Neural progenitor cell (in vitro differentiated cells): ENCODE results near the gene RERE. TPM values are rescaled to one million over a fixed set of nuclear protein-coding genes. Genes with fewer than 3 reads are reported as not detected.

Experiments used
- DNase-seq: peaks from one replicate; pipeline ENCODE4 v3.0.0-alpha.2; 2016; ENCODE audit warnings: low spot score
- H2AFZ ChIP-seq: fragments of 200-600 bp; sonication (generic); replicated peaks from 2 replicates; pipeline ENCODE4 v1.6.1; 2016; ENCODE audit warnings: antibody characterized with exemption
- H3F3A ChIP-seq: fragments of 200-600 bp; sonication (generic); 2 replicates; pipeline ENCODE4 v1.6.1; 2016; ENCODE audit warnings: antibody characterized with exemption, low read depth
- H3K27ac ChIP-seq: fragments of 200-600 bp; sonication (generic); 2 replicates; pipeline ENCODE4 v1.5.1; 2016; ENCODE audit warnings: mild to moderate bottlenecking
- H3K27me3 ChIP-seq: fragments of 200-600 bp; sonication (generic); 2 replicates; pipeline ENCODE4 v1.6.1; 2016; ENCODE audit warnings: mild to moderate bottlenecking, moderate library complexity
- H3K36me3 ChIP-seq: fragments of 200-600 bp; sonication (generic); 2 replicates; pipeline ENCODE4 v1.5.1; 2016
- H3K4me1 ChIP-seq: fragments of 200-600 bp; sonication (generic); 2 replicates; pipeline ENCODE4 v1.6.1; 2016; ENCODE audit warnings: mixed run types
- H3K4me2 ChIP-seq: fragments of 200-600 bp; sonication (generic); 2 replicates; pipeline ENCODE4 v1.6.1; 2016
- H3K4me3 ChIP-seq: fragments of 200-600 bp; sonication (generic); 2 replicates; pipeline ENCODE4 v1.5.1; 2016
- H3K79me2 ChIP-seq: fragments of 200-600 bp; sonication (generic); 2 replicates; pipeline ENCODE4 v1.6.1; 2016; ENCODE audit warnings: low read depth
- H3K9ac ChIP-seq: fragments of 200-600 bp; sonication (generic); 2 replicates; pipeline ENCODE4 v1.6.1; 2016
- H3K9me3 ChIP-seq: fragments of 200-600 bp; sonication (generic); 2 replicates; pipeline ENCODE4 v1.5.1; 2016; ENCODE audit warnings: low read depth
- H4K20me1 ChIP-seq: fragments of 200-600 bp; sonication (generic); 2 replicates; pipeline ENCODE4 v1.6.1; 2016; ENCODE audit warnings: low read depth
- H3K27ac Mint-ChIP-seq: 3 replicates; pipeline ENCODE4 v1.8.0; 2021; ENCODE audit warnings: mixed read lengths
- H3K27me3 Mint-ChIP-seq: 2 replicates; pipeline ENCODE4 v1.8.0; 2022; ENCODE audit warnings: low read depth, mild to moderate bottlenecking, inconsistent platforms, moderate library complexity, mixed read lengths; ENCODE audit not compliant: insufficient read depth
- H3K36me3 Mint-ChIP-seq: 3 replicates; pipeline ENCODE4 v1.8.0; 2021; ENCODE audit warnings: mixed read lengths
- H3K4me1 Mint-ChIP-seq: 3 replicates; pipeline ENCODE4 v1.8.0; 2021; ENCODE audit warnings: mixed read lengths
- H3K4me3 Mint-ChIP-seq: 3 replicates; pipeline ENCODE4 v1.8.0; 2021; ENCODE audit warnings: mild to moderate bottlenecking, moderate library complexity, mixed read lengths
- H3K9me3 Mint-ChIP-seq: 3 replicates; pipeline ENCODE4 v1.8.0; 2020; ENCODE audit warnings: mixed read lengths
- CTCF ChIP-seq: fragments of 200-600 bp; sonication (generic); IDR thresholded peaks from 2 replicates; pipeline ENCODE4 v1.5.1; 2017; ENCODE audit warnings: antibody characterized with exemption, mild to moderate bottlenecking
- EZH2 ChIP-seq: fragments of 200-600 bp; sonication (generic); IDR thresholded peaks from 2 replicates; pipeline ENCODE4 v1.6.1; 2017; ENCODE audit warnings: antibody characterized with exemption, mild to moderate bottlenecking, moderate library complexity
- EZH2phosphoT487 ChIP-seq: fragments of 200-600 bp; sonication (generic); IDR thresholded peaks from 2 replicates; pipeline ENCODE4 v1.6.1; 2017; ENCODE audit warnings: antibody characterized with exemption
- microRNA-seq: library from miRNA; unstranded; fragments of <30 nt; microRNA quantifications from one replicate; pipeline ENCODE4, GENCODE V29; 2016
- small RNA-seq: library from RNA; depleted of rRNA; stranded (forward); fragments of <200 nt; gene quantifications from one replicate; pipeline ENCODE3, GENCODE V24; 2015
- total RNA-seq: library from RNA; depleted of rRNA; stranded (reverse); fragments of >200 nt; gene quantifications from 2 replicates; pipeline ENCODE4 v1.2.3, GENCODE V29; 2015; ENCODE audit warnings: low replicate concordance

The RERE gene
- total RNA-seq, 1 donor from 2014 or later: 29.8 TPM

- Histone ChIP-seq H2AFZ (no peak overlapping the region), H3K9me3 (no peaks in the 10 kb centered on the region), H3K9ac (no peak overlapping the region), H3K4me3 (no peak overlapping the region), H3K4me2 (no peak overlapping the region), H4K20me1 (no peaks in the 10 kb centered on the region), H3K36me3 (no peaks in the 10 kb centered on the region), H3F3A (peaks cover 12% of the 10 kb centered on the region), H3K79me2 (no peaks in the 10 kb centered on the region), H3K4me1 (peaks cover 31% of the 10 kb centered on the region), H3K27me3 (no peaks in the 10 kb centered on the region), H3K27ac (no peak overlapping the region)
- no peak for TF ChIP-seq CTCF
- TF ChIP-seq EZH2: no peak
- TF ChIP-seq EZH2phosphoT487: no peak
- no peaks in the 10 kb centered on the region for H3K36me3 Mint-ChIP-seq
- no peaks in the 10 kb centered on the region for H3K9me3 Mint-ChIP-seq
- no peak overlapping the region for H3K27ac Mint-ChIP-seq
- peaks cover 6% of the 10 kb centered on the region for H3K27me3 Mint-ChIP-seq
- no peak overlapping the region for H3K4me3 Mint-ChIP-seq
- peaks cover 37% of the 10 kb centered on the region for H3K4me1 Mint-ChIP-seq
- no peak for DNase-seq
These were observed 513.6 kb downstream of the RERE start for GRCh38 chr1:8303876-8304275.

- H3K4me3 Mint-ChIP-seq: no peak overlapping the region
- H3K36me3 ChIP-seq: no peaks in the 10 kb centered on the region
- no peak overlapping the region for H3K9ac ChIP-seq
- H3K4me1 ChIP-seq: peaks cover 31% of the 10 kb centered on the region
- H3K4me2 ChIP-seq: no peak overlapping the region
- H4K20me1 ChIP-seq: no peaks in the 10 kb centered on the region
- no peak for DNase-seq
- no peaks in the 10 kb centered on the region for H3K36me3 Mint-ChIP-seq
- H3K9me3 Mint-ChIP-seq: no peaks in the 10 kb centered on the region
- H3K4me1 Mint-ChIP-seq: peaks cover 37% of the 10 kb centered on the region
- no peaks in the 10 kb centered on the region for H3K9me3 ChIP-seq
- no peaks in the 10 kb centered on the region for H3K27me3 ChIP-seq
- H3K27me3 Mint-ChIP-seq: peaks cover 8% of the 10 kb centered on the region
- no peak overlapping the region for H3K27ac ChIP-seq
- H3F3A ChIP-seq: peaks cover 12% of the 10 kb centered on the region
- no peaks in the 10 kb centered on the region for H3K79me2 ChIP-seq
- H3K27ac Mint-ChIP-seq: no peak overlapping the region
- no peak overlapping the region for H3K4me3 ChIP-seq
- TF ChIP-seq EZH2phosphoT487 (no peak), CTCF (no peak), EZH2 (no peak)
- no peak overlapping the region for H2AFZ ChIP-seq
These were observed 514.3 kb downstream of the RERE start for GRCh38 chr1:8303141-8303540.

Small RNA genes lying within 50 kb of the gene (microRNA-seq; reads per million reads assigned to microRNA genes)
- not detected for gene MIR6728

Small RNA genes lying within 50 kb of the gene (small RNA-seq; reads per million reads assigned to genes)
- gene MIR6728 (not detected), gene RF00019 (not detected), gene RF00599 (not detected)

Other genes with a start within 250 kb of the RERE start
- gene ENO1, start 61.0 kb upstream of the RERE start, total RNA-seq: 1,414 and 2,157 TPM in 2 replicates
- gene CA6, start 128.2 kb upstream of the RERE start, total RNA-seq: not detected in 2 replicates
- gene SLC2A7, start 208.8 kb upstream of the RERE start, total RNA-seq: not detected in 2 replicates